Ishikawa (cell line): Measurements from ENCODE around the gene CD200R1L.

ENCODE experiments used
- RAD21 ChIP-seq: IDR thresholded peaks from 2 replicates; pipeline ENCODE4 v1.6.1; 2012; ENCODE audit warnings: low read depth
- REST ChIP-seq: IDR thresholded peaks from 2 replicates; pipeline ENCODE4 v1.6.1; 2012; ENCODE audit warnings: low read depth, mild to moderate bottlenecking

- TF ChIP-seq RAD21 (no peak), REST (no peak)
Observed at GRCh38 chr3:112884678-112885290, 38.1 kb upstream of the CD200R1L start.
